Retina (tissue), 1 donor: ENCODE data around the gene FEM1C.

Experiments used
- DNase-seq: peaks from one replicate; pipeline ENCODE4 v3.0.0-alpha.2; 2016

Gene FEM1C

DNA sequence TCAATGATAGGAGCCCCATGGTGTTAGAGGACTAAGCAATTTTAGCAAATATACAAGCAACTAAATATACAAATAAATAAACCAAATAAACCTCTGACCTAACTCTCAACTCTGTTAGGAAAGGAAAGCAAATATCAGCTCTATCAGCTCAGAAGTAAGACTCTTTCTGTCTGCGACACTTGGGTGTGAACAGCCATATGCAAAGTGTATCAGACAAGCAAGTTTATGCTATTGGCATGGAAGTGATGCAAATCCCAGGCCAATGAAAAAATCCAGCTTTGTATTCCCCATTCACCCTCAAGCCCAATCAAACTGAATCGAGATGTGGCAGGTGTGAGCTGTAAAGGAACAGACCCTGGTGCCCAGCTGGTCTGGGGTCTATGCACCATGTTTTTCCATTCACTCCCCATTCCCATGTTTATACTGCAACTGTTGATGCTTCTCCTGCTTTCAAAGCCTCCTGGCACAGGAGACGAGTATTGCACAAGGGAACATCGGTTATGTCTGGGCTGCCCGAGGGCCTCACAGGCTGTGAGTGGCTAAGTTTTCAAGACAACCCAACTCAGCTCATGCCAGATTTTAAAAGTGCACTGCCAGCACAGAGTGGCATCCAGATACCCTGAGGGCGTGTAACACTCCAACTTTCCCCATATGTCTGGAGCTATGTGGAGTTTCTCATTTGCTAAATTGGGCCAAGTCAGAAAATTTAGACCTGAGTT, 73.1 kb downstream of the FEM1C start:
- no peak for DNase-seq

DNA sequence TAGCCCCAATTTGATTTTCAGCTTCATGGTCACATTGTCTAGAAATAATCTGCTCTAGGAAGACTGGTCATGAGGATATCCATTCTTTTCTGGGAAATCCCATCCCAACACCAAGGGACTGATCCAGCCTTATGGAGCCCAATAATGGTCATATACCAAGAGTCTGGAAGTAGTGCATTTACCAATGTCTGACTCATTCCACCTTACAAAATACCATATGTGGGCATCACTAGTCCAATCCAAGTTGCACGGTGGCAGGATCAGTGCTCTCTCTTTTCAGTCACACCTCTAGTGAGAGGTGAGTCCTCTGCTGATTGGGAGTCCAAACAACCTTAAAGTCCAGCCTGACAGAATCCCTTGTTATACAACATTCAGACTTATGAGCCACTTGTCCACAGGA, 73.7 kb downstream of the FEM1C start:
- no peak for DNase-seq
